HepG2 (cell line): ENCODE measurements around the gene CYB5D1. TPM values are rescaled to one million over a fixed set of nuclear protein-coding genes. Genes with fewer than 3 reads are reported as not detected.

Experiments
- AGO2 ChIP-seq: fragments of 200-400 bp; formaldehyde crosslinking; optimal IDR thresholded peaks from 2 replicates; pipeline ENCODE3; 2017; ENCODE audit warnings: mild to moderate bottlenecking, low read depth, low read length, moderate library complexity
- CC2D1A ChIP-seq: sonication (generic); formaldehyde crosslinking; IDR thresholded peaks from 2 replicates; pipeline ENCODE4 v1.8.1; 2023; ENCODE audit warnings: mild to moderate bottlenecking, missing genetic modification reagents
- CCDC6 ChIP-seq: sonication (generic); formaldehyde crosslinking; IDR thresholded peaks from 2 replicates; pipeline ENCODE4 v1.8.1; 2022; ENCODE audit warnings: mild to moderate bottlenecking, missing genetic modification reagents, moderate library complexity
- DMAP1 ChIP-seq: IDR thresholded peaks from 2 replicates; pipeline ENCODE4 v1.6.1; 2016
- DNMT3B ChIP-seq: conservative IDR thresholded peaks from 2 replicates; pipeline ENCODE4 v1.6.1; 2016; ENCODE audit warnings: missing biosample characterization, control low read depth
- GMEB2 ChIP-seq: IDR thresholded peaks from 2 replicates; pipeline ENCODE4 v1.6.1; 2016; ENCODE audit warnings: missing biosample characterization, missing genetic modification reagents, low read depth
- MBD4 ChIP-seq: IDR thresholded peaks from 2 replicates; pipeline ENCODE4 v1.6.1; 2012; ENCODE audit warnings: low read length, inconsistent platforms, borderline replicate concordance
- MED13 ChIP-seq: sonication (generic); formaldehyde crosslinking; IDR thresholded peaks from 2 replicates; pipeline ENCODE4 v1.5.0; 2020; ENCODE audit warnings: missing genetic modification reagents
- ONECUT2 ChIP-seq: sonication (generic); formaldehyde crosslinking; IDR thresholded peaks from 2 replicates; pipeline ENCODE4 v1.4.0; 2020; ENCODE audit warnings: missing genetic modification reagents
- PAF1 ChIP-seq: IDR thresholded peaks from 2 replicates; pipeline ENCODE4 v1.6.1; 2016; ENCODE audit warnings: missing genetic modification reagents, missing compliant biosample characterization
- POLR2AphosphoS5 ChIP-seq: IDR thresholded peaks from 2 replicates; pipeline ENCODE4 v1.6.1; 2012; ENCODE audit warnings: low read depth, low read length
- SAP130 ChIP-seq: IDR thresholded peaks from 2 replicates; pipeline ENCODE4 v1.6.1; 2016; ENCODE audit warnings: low read depth
- SPEN ChIP-seq: sonication (generic); formaldehyde crosslinking; IDR thresholded peaks from 2 replicates; pipeline ENCODE4 v1.5.1; 2020; ENCODE audit warnings: low read depth, mild to moderate bottlenecking, missing genetic modification reagents
- ZNF264 ChIP-seq: sonication (generic); formaldehyde crosslinking; IDR thresholded peaks from 2 replicates; pipeline ENCODE4 v1.4.0; 2020; ENCODE audit warnings: missing genetic modification reagents
- ZNF274 ChIP-seq: sonication (generic); formaldehyde crosslinking; IDR thresholded peaks from 2 replicates; pipeline ENCODE4 v1.5.1; 2020; ENCODE audit warnings: mild to moderate bottlenecking, missing genetic modification reagents
- ZNF691 ChIP-seq: sonication (generic); formaldehyde crosslinking; IDR thresholded peaks from 2 replicates; pipeline ENCODE4 v1.4.0; 2020; ENCODE audit warnings: missing genetic modification reagents, low read depth, mild to moderate bottlenecking, borderline replicate concordance
- ZNF747 ChIP-seq: sonication (generic); formaldehyde crosslinking; IDR thresholded peaks from 2 replicates; pipeline ENCODE4 v1.8.1; 2023; ENCODE audit warnings: missing genetic modification reagents, mild to moderate bottlenecking, borderline replicate concordance
- ZNF784 ChIP-seq: sonication (generic); formaldehyde crosslinking; IDR thresholded peaks from 2 replicates; pipeline ENCODE4 v1.5.1; 2020; ENCODE audit warnings: missing genetic modification reagents, mild to moderate bottlenecking, borderline replicate concordance
- ZUFSP ChIP-seq: sonication (generic); formaldehyde crosslinking; IDR thresholded peaks from 2 replicates; pipeline ENCODE4 v1.9.0; 2021; ENCODE audit warnings: missing genetic modification reagents, mild to moderate bottlenecking, borderline replicate concordance
- polyA plus RNA-seq, 8 experiments: library from polyadenylated mRNA; depleted of rRNA in 3 of 8; stranded (reverse) in 7 of 8; unstranded in 1 of 8; fragments of >200 nt; fragmentation: Illumina TruSeq in 4 of 8; extraction: Trizol in 4 of 8; gene quantifications; 2 replicates each; pipeline versions ENCODE4 v1.2.1 to v1.2.3, GENCODE V29; 2011 to 2016; ENCODE audit warnings: low read depth in 4 of 8, missing spikeins in 1 of 8, mixed read lengths in 1 of 8; ENCODE audit not compliant: insufficient read depth in 1 of 8
- total RNA-seq, 5 experiments: library from RNA; depleted of rRNA; stranded (reverse); fragments of >200 nt; fragmentation: Illumina TruSeq; extraction: Trizol; gene quantifications; 2 replicates each; pipeline ENCODE4 v1.2.3, GENCODE V29; 2016; ENCODE audit warnings: low read depth in 1 of 5
- TF ChIP-seq, protein P1 (sequence below): sonication (generic); formaldehyde crosslinking; IDR thresholded peaks from 2 replicates; pipeline ENCODE4 v1.8.1; 2023; ENCODE audit warnings: mild to moderate bottlenecking, moderate library complexity, missing genetic modification reagents
- TF ChIP-seq, protein P2 (sequence below), 2 experiments: sonication (generic) in 1 of 2; formaldehyde crosslinking in 1 of 2; IDR thresholded peaks; 2 replicates each; pipeline versions ENCODE4 v1.4.0 to v1.6.1; 2018 to 2020; ENCODE audit warnings: missing genetic modification reagents in 2 of 2, borderline replicate concordance in 1 of 2, low read depth in 1 of 2, mild to moderate bottlenecking in 1 of 2, missing biosample characterization in 1 of 2

The CYB5D1 gene
- total and polyA plus RNA-seq, 2 of the 13 experiments (the other 11 are each of a cell fraction or from before 2014, with no cell fraction given), result 8.9 to 17.0 TPM

DNA sequence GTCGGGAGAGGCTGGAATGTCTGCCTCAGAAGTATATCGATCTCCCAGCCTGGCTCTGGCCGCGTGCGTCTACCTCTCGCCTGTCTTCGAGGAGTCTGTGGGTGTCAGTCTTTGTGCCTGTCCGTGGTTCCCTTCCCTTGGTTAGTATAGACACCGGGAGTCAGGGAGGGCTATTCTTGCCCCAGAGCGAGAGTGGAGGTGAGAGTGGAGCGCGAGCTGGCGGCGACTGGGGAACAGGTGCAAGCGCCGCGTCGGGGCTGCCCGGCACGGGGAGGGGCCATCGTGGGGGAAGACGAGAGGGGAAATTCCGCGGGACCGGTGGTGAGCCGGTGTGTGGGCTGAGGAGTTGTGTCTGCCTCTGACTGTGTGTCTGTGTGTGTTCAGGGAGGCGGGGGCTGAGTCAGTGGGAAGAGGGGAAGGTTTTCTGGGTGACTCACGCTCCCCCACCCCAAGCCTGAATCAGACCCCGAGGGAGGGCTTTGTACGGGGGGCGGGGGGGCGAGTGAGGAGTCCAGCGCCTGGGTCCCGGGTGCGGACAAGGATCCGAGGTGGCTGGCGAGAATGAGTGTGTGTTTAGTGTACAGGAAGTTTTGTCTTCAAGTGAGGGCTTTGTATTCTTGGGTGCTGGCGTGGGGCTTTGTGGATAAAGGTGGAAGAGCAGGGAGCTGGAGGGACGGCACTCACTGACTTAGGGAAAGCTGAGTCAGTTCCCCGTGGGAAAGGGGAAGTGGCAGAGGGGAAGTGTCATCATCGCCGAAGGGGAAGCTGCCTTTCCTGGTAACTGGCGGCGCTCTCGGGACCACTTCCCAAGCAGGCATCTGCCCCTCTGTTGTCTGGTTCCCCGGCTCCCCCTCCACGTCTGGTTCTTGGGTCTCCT is 15.2 kb upstream of the CYB5D1 start (continued):
- TF ChIP-seq, protein P1, sequence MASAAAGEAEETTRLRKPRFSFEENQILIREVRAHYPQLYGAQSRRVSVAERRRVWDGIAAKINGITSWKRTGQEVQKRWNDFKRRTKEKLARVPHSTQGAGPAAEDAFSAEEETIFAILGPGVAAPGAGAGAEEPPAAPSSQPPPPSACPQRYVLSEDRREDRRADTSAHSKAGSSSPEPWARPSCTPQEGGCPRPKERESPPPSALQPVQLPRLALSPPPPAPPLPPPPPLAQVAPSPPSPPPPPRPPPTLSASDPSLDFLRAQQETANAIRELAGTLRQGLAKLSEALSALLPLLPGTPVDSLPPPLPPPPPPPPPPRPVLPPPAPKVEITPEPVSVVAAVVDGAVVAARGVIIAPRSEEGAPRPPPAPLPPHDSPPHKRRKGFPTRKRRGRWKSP (CRISPR knock-in tag), result peak; percentile 54; the same call in 1 of the 2 replicates
- TF ChIP-seq ZUFSP (CRISPR knock-in tag) (no peak), DNMT3B (CRISPR knock-in tag) (no peak), SPEN (peak; percentile 35; the same call in 1 of the 2 replicates), ZNF274 (CRISPR knock-in tag) (no peak), PAF1 (0 out of 2 replicates have a peak, but pooled peaks have one; percentile 35), MED13 (0 out of 2 replicates have a peak, but pooled peaks have one; percentile 0), DMAP1 (peak; percentile 60), GMEB2 (no peak), ONECUT2 (CRISPR knock-in tag) (peak; percentile 75), SAP130 (CRISPR knock-in tag) (peak; percentile 2; the same call in 1 of the 2 replicates), MBD4 (no peak), AGO2 (peak; percentile 74), CCDC6 (CRISPR knock-in tag) (peak; percentile 58; the same call in 1 of the 2 replicates), ZNF784 (no peak; the same call in 1 of the 2 replicates), ZNF264 (CRISPR knock-in tag) (no peak), POLR2AphosphoS5 (no peak; the same call in 1 of the 2 replicates), ZNF691 (CRISPR knock-in tag) (no peak), CC2D1A (CRISPR knock-in tag) (no peak), ZNF747 (CRISPR knock-in tag) (no peak)
- TF ChIP-seq, protein P2, sequence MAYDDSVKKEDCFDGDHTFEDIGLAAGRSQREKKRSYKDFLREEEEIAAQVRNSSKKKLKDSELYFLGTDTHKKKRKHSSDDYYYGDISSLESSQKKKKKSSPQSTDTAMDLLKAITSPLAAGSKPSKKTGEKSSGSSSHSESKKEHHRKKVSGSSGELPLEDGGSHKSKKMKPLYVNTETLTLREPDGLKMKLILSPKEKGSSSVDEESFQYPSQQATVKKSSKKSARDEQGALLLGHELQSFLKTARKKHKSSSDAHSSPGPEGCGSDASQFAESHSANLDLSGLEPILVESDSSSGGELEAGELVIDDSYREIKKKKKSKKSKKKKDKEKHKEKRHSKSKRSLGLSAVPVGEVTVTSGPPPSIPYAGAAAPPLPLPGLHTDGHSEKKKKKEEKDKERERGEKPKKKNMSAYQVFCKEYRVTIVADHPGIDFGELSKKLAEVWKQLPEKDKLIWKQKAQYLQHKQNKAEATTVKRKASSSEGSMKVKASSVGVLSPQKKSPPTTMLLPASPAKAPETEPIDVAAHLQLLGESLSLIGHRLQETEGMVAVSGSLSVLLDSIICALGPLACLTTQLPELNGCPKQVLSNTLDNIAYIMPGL (CRISPR knock-in tag; IDR thresholded peaks at IDR 0.05; ENCODE audit: borderline replicate concordance in 1 of 2, low read depth in 1 of 2), result peak in 1 of 2 experiments; percentile 49; a peak in 1 of 4 replicates
